Mucosa of descending colon (tissue), 3 donors: Measurements from ENCODE around the gene ZNF70. TPM values are rescaled to one million over a fixed set of nuclear protein-coding genes. Genes with fewer than 3 reads are reported as not detected.

Experiments used
- ATAC-seq: fragments of 200-7000 bp; cut with Tn5 transposase; one replicate; pipeline ENCODE4 v1.9.1; 2020; ENCODE audit warnings: mild to moderate bottlenecking, moderate library complexity
- DNase-seq, 3 donors: peaks; one replicate each; pipeline ENCODE4 v3.0.0-alpha.2; 2020
- H3K36me3 ChIP-seq: fragments of 200-600 bp; one replicate; pipeline ENCODE4 v1.8.0; 2021; ENCODE audit warnings: low read depth, mild to moderate bottlenecking
- H3K4me1 ChIP-seq: fragments of 200-600 bp; one replicate; pipeline ENCODE4 v1.8.0; 2021; ENCODE audit warnings: low read depth, mild to moderate bottlenecking
- H3K4me3 ChIP-seq: fragments of 200-600 bp; one replicate; pipeline ENCODE4 v1.8.0; 2021; ENCODE audit warnings: mild to moderate bottlenecking
- H3K9me3 ChIP-seq: fragments of 200-600 bp; one replicate; pipeline ENCODE4 v1.8.0; 2021; ENCODE audit warnings: mild to moderate bottlenecking
- intact Hi-C, 2 donors: fragments of 100-400 bp; cut with DNase I in 1 of 2; cut with micrococcal nuclease in 1 of 2; formaldehyde crosslinking; loops; one replicate each; pipeline versions ENCODE4 v1.11.0 to v1.11.1; 2022; cut with DNase I, micrococcal nuclease
- total RNA-seq, 3 donors: library from RNA; stranded (reverse); fragmentation: NEBNext Ultra II Directional in 2 of 3; extraction: Animal tissue kit (Norgen Biotek cat#: 25700) in 2 of 3; gene quantifications; one replicate each; pipeline versions ENCODE4 v1.2.1 to v1.2.4, GENCODE V29; 2021 to 2023
- TF ChIP-seq, protein P1 (sequence below): fragments of 200-600 bp; IDR thresholded peaks from one replicate; pipeline ENCODE4 v1.8.0; 2022; ENCODE audit warnings: antibody characterized with exemption, mild to moderate bottlenecking
- donor health status: DM: no; HTN: no; CAD: no; lungs with moderate emphysema.
- donor health status: DM: no; HTN: no; CAD: no.
- donor health status: DM: no; HTN: yes; CAD: no.

The ZNF70 gene
- total RNA-seq, 3 donors from 2014 or later, result 3.4 to 7.5 (median 3.7) TPM

DNA sequence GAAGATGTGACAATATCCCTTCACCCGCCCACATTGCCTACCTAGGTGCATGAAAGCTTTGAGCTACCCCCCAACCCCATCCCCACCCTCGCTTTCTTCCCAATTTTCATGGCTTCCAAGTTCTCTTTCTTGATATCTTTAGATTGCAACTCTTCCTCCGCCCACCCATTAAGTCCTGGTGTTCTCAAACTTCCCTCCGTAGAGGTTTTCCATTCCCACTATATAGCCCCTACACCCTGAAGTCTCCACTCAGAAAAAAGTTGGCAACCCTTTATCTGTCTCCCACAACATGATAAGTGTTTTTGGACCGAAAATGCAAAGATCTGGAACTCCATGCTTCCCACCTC, 572 bp downstream of the ZNF70 start:
- Histone ChIP-seq H3K9me3 (no peaks in the 10 kb centered on the region), H3K4me3 (peak overlapping the region; percentile 46), H3K36me3 (no peaks in the 10 kb centered on the region), H3K4me1 (peaks cover 11% of the 10 kb centered on the region)
- TF ChIP-seq, protein P1, sequence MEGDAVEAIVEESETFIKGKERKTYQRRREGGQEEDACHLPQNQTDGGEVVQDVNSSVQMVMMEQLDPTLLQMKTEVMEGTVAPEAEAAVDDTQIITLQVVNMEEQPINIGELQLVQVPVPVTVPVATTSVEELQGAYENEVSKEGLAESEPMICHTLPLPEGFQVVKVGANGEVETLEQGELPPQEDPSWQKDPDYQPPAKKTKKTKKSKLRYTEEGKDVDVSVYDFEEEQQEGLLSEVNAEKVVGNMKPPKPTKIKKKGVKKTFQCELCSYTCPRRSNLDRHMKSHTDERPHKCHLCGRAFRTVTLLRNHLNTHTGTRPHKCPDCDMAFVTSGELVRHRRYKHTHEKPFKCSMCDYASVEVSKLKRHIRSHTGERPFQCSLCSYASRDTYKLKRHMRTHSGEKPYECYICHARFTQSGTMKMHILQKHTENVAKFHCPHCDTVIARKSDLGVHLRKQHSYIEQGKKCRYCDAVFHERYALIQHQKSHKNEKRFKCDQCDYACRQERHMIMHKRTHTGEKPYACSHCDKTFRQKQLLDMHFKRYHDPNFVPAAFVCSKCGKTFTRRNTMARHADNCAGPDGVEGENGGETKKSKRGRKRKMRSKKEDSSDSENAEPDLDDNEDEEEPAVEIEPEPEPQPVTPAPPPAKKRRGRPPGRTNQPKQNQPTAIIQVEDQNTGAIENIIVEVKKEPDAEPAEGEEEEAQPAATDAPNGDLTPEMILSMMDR, result no peak
- no peak for DNase-seq
- intact Hi-C loops, result no loop called here
- no peak for ATAC-seq

DNA sequence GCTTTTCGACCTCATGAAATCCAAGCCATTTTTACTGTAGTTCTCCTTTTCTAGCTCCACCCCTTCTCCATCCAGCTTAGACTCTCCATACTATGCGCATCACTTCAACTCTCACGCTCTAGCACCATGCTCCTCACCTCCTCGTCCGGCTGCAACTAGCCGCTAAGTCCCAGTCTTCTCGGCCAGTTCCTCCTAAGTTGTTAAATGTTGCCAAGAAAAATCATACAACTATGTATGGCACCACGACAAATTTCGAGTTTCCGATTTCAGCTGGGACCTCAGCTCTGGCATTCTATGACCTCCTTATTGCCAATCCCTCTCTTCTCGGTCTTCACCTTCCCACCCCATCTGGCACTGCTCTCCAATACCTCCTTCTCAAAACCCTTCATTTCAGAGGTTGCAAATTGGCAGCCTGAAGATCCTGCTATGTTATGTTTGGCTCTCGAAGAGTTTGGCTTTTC, 1.0 kb downstream of the ZNF70 start:
- no peaks in the 10 kb centered on the region for H3K9me3 ChIP-seq
- DNase-seq (no peak), ATAC-seq (no peak)
- H3K4me3 ChIP-seq, result no peak overlapping the region
- peaks cover 11% of the 10 kb centered on the region for H3K4me1 ChIP-seq
- TF ChIP-seq, protein P1, result no peak
- no peaks in the 10 kb centered on the region for H3K36me3 ChIP-seq
- intact Hi-C loops, result no loop called here

DNA sequence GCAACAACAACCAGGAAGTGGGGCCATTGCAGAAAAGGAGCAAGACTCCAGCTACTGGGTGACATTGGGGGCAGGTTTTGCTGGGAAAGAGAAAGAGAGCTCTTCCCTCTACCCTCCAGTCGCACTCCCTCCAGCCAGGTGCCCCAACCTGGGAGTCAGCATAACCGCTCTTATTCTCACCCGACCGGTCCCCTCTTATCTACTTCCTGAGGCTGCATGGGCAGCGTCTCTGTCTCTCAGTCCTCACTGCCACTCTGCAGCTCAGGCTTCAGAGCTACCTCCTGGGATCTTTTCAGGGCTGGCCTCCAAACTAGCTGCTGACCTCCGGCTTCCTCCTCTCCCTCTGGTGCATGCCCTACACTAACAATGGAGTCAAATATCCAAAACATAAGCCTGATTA, 5.1 kb downstream of the ZNF70 start:
- intact Hi-C loops, result no loop called here
- ATAC-seq, result no peak
- no peaks in the 10 kb centered on the region for H3K36me3 ChIP-seq
- no peaks in the 10 kb centered on the region for H3K9me3 ChIP-seq
- H3K4me1 ChIP-seq, result peaks cover 8% of the 10 kb centered on the region
- DNase-seq, result no peak
- no peak overlapping the region for H3K4me3 ChIP-seq
- TF ChIP-seq, protein P1, result no peak

DNA sequence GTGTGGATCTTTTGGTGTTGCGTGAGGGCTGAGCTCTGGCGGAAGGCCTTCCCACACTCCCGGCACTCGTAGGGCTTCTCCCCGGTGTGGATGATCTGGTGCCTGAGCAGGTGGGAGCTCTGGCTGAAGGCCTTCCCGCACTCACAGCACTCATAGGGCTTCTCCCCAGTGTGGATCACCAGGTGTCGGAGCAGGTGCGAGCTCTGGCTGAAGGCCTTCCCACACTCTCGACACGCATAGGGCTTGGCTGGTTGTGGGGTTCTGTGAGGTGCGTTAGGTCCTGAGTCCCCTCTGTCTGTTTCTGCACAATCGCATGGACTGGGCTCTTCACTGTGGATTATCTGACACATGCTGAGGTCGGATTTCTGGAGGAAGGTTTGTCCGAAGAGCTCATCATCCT, 6.4 kb downstream of the ZNF70 start:
- no peaks in the 10 kb centered on the region for H3K36me3 ChIP-seq
- intact Hi-C loops, result no loop called here
- no peaks in the 10 kb centered on the region for H3K9me3 ChIP-seq
- DNase-seq (no peak), ATAC-seq (no peak)
- TF ChIP-seq, protein P1, result no peak
- H3K4me1 ChIP-seq, result no peaks in the 10 kb centered on the region
- H3K4me3 ChIP-seq, result no peak overlapping the region

DNA sequence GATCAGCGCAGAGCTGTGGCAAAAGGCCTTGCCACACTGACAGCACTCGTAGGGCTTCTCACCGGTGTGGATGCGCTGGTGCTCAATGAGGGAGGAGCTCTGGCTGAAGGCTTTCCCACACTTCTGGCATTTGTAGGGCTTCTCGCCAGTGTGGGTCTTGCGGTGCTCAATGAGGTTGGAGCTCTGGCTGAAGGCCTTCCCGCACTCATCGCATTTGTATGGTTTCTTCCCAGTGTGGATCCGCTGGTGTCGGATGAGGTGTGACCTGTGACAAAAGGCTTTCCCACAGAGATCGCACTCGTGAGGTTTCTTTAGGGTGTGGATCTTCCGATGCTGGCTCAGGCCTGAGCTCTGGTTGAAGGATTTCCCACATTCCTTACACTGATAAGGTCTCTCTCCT, 6.9 kb downstream of the ZNF70 start:
- H3K9me3 ChIP-seq, result no peaks in the 10 kb centered on the region
- H3K4me1 ChIP-seq, result no peaks in the 10 kb centered on the region
- no peak for ATAC-seq
- no peak for DNase-seq
- no peaks in the 10 kb centered on the region for H3K36me3 ChIP-seq
- TF ChIP-seq, protein P1, result no peak
- intact Hi-C loops, result no loop called here
- no peak overlapping the region for H3K4me3 ChIP-seq

DNA sequence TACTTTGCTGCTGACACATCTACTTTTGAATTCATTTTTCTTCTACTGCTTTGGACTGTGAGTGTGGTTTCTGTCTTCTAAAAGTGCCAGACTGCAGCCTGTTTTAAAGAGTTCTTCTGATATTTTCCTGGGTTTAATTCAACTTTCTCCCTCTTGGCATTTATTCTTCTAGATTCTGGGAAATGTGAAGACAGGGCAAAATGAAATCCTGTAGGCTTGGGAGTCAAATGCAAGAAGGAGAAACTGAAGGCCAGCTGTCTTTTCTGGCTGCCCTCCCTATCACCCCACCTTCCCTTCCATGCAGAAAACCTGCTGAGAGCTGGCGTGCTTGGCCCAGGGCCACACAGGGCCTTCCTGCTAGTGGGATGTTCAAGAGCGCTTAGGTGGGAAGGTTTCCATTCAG, 7.6 kb downstream of the ZNF70 start:
- TF ChIP-seq, protein P1, result no peak
- no peak for ATAC-seq
- H3K9me3 ChIP-seq, result no peaks in the 10 kb centered on the region
- H3K36me3 ChIP-seq, result no peaks in the 10 kb centered on the region
- no peak overlapping the region for H3K4me3 ChIP-seq
- intact Hi-C loops, result no loop called here
- no peak for DNase-seq
- no peaks in the 10 kb centered on the region for H3K4me1 ChIP-seq
